BE2C (cell line): ENCODE data around the gene SEC11A.

Source experiments
- DNase-seq: peaks from one replicate; pipeline ENCODE4 v3.0.0-alpha.2; 2020
- H3K27me3 ChIP-seq: fragments of 250-450 bp; sonication (Bioruptor Pico); 2 replicates; pipeline ENCODE4 v1.5.1; 2020; ENCODE audit warnings: mild to moderate bottlenecking
- H3K36me3 ChIP-seq: fragments of 250-450 bp; sonication (Bioruptor Pico); 2 replicates; pipeline ENCODE4 v1.5.1; 2020; ENCODE audit warnings: mild to moderate bottlenecking
- H3K4me1 ChIP-seq: fragments of 250-450 bp; sonication (Bioruptor Pico); 2 replicates; pipeline ENCODE4 v1.5.1; 2020
- H3K4me3 ChIP-seq: 2 replicates; pipeline ENCODE4 v1.5.1; 2011; ENCODE audit warnings: low read depth, low read length
- H3K9me3 ChIP-seq: fragments of 250-450 bp; sonication (Bioruptor Pico); 2 replicates; pipeline ENCODE4 v1.5.1; 2020
- CTCF ChIP-seq: IDR thresholded peaks from 2 replicates; pipeline ENCODE4 v1.5.1; 2012; ENCODE audit warnings: mild to moderate bottlenecking, low read depth, low read length

SEC11A gene

GRCh38 chr15:84669726-84670125, 46.2 kb downstream of the SEC11A start:
- no peak overlapping the region for H3K4me3 ChIP-seq
- no peaks in the 10 kb centered on the region for H3K4me1 ChIP-seq
- peaks cover 42% of the 10 kb centered on the region for H3K36me3 ChIP-seq
- no peaks in the 10 kb centered on the region for H3K9me3 ChIP-seq
- no peaks in the 10 kb centered on the region for H3K27me3 ChIP-seq
- no peak for TF ChIP-seq CTCF
- DNase-seq = no peak

GRCh38 chr15:84668221-84668982, 47.5 kb downstream of the SEC11A start:
- no peaks in the 10 kb centered on the region for H3K4me1 ChIP-seq
- H3K27me3 ChIP-seq = no peaks in the 10 kb centered on the region
- H3K4me3 ChIP-seq = no peak overlapping the region
- H3K36me3 ChIP-seq = peaks cover 40% of the 10 kb centered on the region
- no peak for TF ChIP-seq CTCF
- H3K9me3 ChIP-seq = no peaks in the 10 kb centered on the region
- no peak for DNase-seq

- Histone ChIP-seq H3K4me1 (no peaks in the 10 kb centered on the region), H3K4me3 (no peak overlapping the region), H3K9me3 (no peaks in the 10 kb centered on the region), H3K27me3 (no peaks in the 10 kb centered on the region), H3K36me3 (peaks cover 40% of the 10 kb centered on the region)
- no peak for DNase-seq
- no peak for TF ChIP-seq CTCF
These were observed 49.6 kb downstream of the SEC11A start for GRCh38 chr15:84666373-84666772.

GRCh38 chr15:84661001-84661400, 54.9 kb downstream of the SEC11A start:
- Histone ChIP-seq H3K9me3 (no peaks in the 10 kb centered on the region), H3K4me3 (no peak overlapping the region), H3K4me1 (peaks cover 6% of the 10 kb centered on the region; the same call in 1 of the 2 replicates), H3K27me3 (no peaks in the 10 kb centered on the region), H3K36me3 (peaks cover 6% of the 10 kb centered on the region; the same call in 1 of the 2 replicates)
- no peak for TF ChIP-seq CTCF
- no peak for DNase-seq

- Histone ChIP-seq H3K27me3 (no peaks in the 10 kb centered on the region), H3K36me3 (no peaks in the 10 kb centered on the region), H3K4me3 (no peak overlapping the region), H3K9me3 (no peaks in the 10 kb centered on the region), H3K4me1 (peaks cover 6% of the 10 kb centered on the region; the same call in 1 of the 2 replicates)
- no peak for TF ChIP-seq CTCF
- DNase-seq = no peak
These were observed 55.8 kb downstream of the SEC11A start for GRCh38 chr15:84659904-84660781.
